ENCODE measurements around the gene CPSF7. TPM values are rescaled to one million over a fixed set of nuclear protein-coding genes. Genes with fewer than 3 reads are reported as not detected.
"Not testable (repeated sequence)": the region's sequence is repeated elsewhere in the genome, so short reads cannot be mapped to it uniquely, and the experiment has no call there.

CPSF7 gene
- total RNA-seq, 1 donor from 2014 or later = 129 TPM

- no peak for DNase-seq (ENCODE audit: extremely low spot score, unreplicated experiment)
- Mint-ChIP-seq H3K4me3 (no peak overlapping the region), H3K27ac (no peak overlapping the region), H3K9me3 (no peaks in the 10 kb centered on the region), H3K27me3 (no peaks in the 10 kb centered on the region), H3K4me1 (ENCODE audit: unreplicated experiment) (peaks cover 12% of the 10 kb centered on the region), H3K36me3 (peaks cover 14% of the 10 kb centered on the region)
- TF ChIP-seq CTCF (conservative IDR thresholded peaks at IDR 0.05) = no peak
Observed at GRCh38 chr11:61474013-61474643, 44.4 kb upstream of the CPSF7 start.

GRCh38 chr11:61473370-61474012, 43.7 kb upstream of the CPSF7 start:
- Mint-ChIP-seq H3K4me3 (no peak overlapping the region), H3K27me3 (no peaks in the 10 kb centered on the region), H3K27ac (no peak overlapping the region), H3K36me3 (peaks cover 14% of the 10 kb centered on the region), H3K9me3 (no peaks in the 10 kb centered on the region), H3K4me1 (ENCODE audit: unreplicated experiment) (peaks cover 12% of the 10 kb centered on the region)
- DNase-seq (ENCODE audit: extremely low spot score, unreplicated experiment) = no peak
- no peak for TF ChIP-seq CTCF (conservative IDR thresholded peaks at IDR 0.05)

- Mint-ChIP-seq H3K9me3 (no peaks in the 10 kb centered on the region), H3K36me3 (peaks cover 14% of the 10 kb centered on the region), H3K4me3 (no peak overlapping the region), H3K27ac (no peak overlapping the region), H3K4me1 (ENCODE audit: unreplicated experiment) (peaks cover 8% of the 10 kb centered on the region), H3K27me3 (no peaks in the 10 kb centered on the region)
- DNase-seq (ENCODE audit: extremely low spot score, unreplicated experiment) = no peak
- no peak for TF ChIP-seq CTCF (conservative IDR thresholded peaks at IDR 0.05)
Observed at GRCh38 chr11:61472868-61473267, 43.1 kb upstream of the CPSF7 start.

- Mint-ChIP-seq H3K27me3 (no peaks in the 10 kb centered on the region), H3K9me3 (no peaks in the 10 kb centered on the region), H3K4me1 (ENCODE audit: unreplicated experiment) (peaks cover 8% of the 10 kb centered on the region), H3K4me3 (no peak overlapping the region), H3K36me3 (peaks cover 14% of the 10 kb centered on the region), H3K27ac (no peak overlapping the region)
- no peak for TF ChIP-seq CTCF (conservative IDR thresholded peaks at IDR 0.05)
- no peak for DNase-seq (ENCODE audit: extremely low spot score, unreplicated experiment)
Observed at GRCh38 chr11:61472282-61472681, 42.5 kb upstream of the CPSF7 start.

- Mint-ChIP-seq H3K9me3 (no peaks in the 10 kb centered on the region), H3K4me1 (ENCODE audit: unreplicated experiment) (no peaks in the 10 kb centered on the region), H3K4me3 (no peak overlapping the region), H3K27me3 (no peaks in the 10 kb centered on the region), H3K36me3 (peaks cover 8% of the 10 kb centered on the region), H3K27ac (no peak overlapping the region)
- no peak for DNase-seq (ENCODE audit: extremely low spot score, unreplicated experiment)
- no peak for TF ChIP-seq CTCF (conservative IDR thresholded peaks at IDR 0.05)
Observed at GRCh38 chr11:61468002-61468401, 38.2 kb upstream of the CPSF7 start.

- not testable (repeated sequence) for H3K27me3 Mint-ChIP-seq; H3K27ac Mint-ChIP-seq; H3K9me3 Mint-ChIP-seq; DNase-seq (ENCODE audit: extremely low spot score, unreplicated experiment); H3K4me3 Mint-ChIP-seq; H3K4me1 Mint-ChIP-seq (ENCODE audit: unreplicated experiment); H3K36me3 Mint-ChIP-seq
Observed at GRCh38 chr11:61467602-61468001, 37.8 kb upstream of the CPSF7 start.

Data from type B pancreatic cell (in vitro differentiated cells).